ENCODE data around the gene SRRD.
"Not testable (repeated sequence)": the region's sequence is repeated elsewhere in the genome, so short reads cannot be mapped to it uniquely, and the experiment has no call there.

The SRRD gene

DNA sequence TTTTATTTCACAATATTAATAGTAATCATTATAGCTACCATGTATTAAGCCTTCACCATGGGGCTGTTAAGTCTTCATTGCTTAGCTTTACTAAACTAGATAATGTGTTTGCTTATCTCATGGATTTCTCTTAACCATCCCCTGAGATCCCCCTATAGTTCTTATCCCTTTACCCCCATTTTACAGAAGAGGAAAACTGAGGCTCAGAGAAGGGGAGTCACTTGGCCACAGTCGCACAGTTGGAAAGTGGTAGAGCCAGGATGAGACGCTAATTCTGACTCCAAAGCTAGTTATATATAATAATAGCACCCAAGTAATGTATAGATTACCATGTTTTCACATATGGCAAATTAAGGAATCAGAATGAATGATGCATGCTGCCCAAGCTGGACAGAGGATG lies 38.3 kb downstream of the SRRD start:
- WGBS (ENCODE audit: insufficient coverage, insufficient read length): no CpG with 5 or more reads among the region's 2 CpGs
- no peak for DNase-seq (ENCODE audit: low read depth, low spot score)
- no peak overlapping the region for H3K4me3 ChIP-seq (ENCODE audit: low read length)
- peaks cover 2% of the 10 kb centered on the region; the same call in 1 of the 2 replicates for H3K36me3 ChIP-seq (ENCODE audit: control insufficient read depth, insufficient read depth, low read length)
- no peaks in the 10 kb centered on the region for H3K9me3 ChIP-seq (ENCODE audit: control insufficient read depth, insufficient read depth, low read length)
- H3K27ac ChIP-seq (ENCODE audit: low read length): no peak overlapping the region
- H3K27me3 ChIP-seq (ENCODE audit: control insufficient read depth, insufficient read depth, low read length): no peaks in the 10 kb centered on the region
- H3K4me1 ChIP-seq (ENCODE audit: control insufficient read depth, insufficient read depth, low read length): no peaks in the 10 kb centered on the region

DNA sequence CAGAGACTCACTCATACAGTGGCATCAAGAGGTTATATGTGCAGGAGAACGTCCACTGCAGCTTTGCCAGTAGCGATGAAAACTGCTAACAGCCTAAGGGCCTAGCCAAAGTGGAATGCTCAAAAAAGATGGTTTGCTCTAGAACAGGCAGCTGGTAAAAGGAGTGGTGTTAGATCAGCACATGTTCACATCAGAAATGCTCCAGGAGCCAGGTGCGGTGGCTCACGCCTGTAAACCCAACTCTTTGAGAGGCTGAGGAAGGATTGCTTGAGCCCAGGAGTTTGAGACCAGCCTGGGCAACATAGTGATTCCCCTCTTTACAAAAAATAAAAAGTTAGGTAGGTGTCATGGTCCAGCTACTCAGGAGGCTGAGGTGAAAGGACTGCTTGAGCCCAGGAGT lies 38.9 kb downstream of the SRRD start:
- Histone ChIP-seq H3K36me3 (ENCODE audit: control insufficient read depth, insufficient read depth, low read length) (peaks cover 4% of the 10 kb centered on the region; the same call in 1 of the 2 replicates), H3K27ac (ENCODE audit: low read length) (no peak overlapping the region), H3K4me1 (ENCODE audit: control insufficient read depth, insufficient read depth, low read length) (no peaks in the 10 kb centered on the region), H3K9me3 (ENCODE audit: control insufficient read depth, insufficient read depth, low read length) (no peaks in the 10 kb centered on the region), H3K4me3 (ENCODE audit: low read length) (no peak overlapping the region), H3K27me3 (ENCODE audit: control insufficient read depth, insufficient read depth, low read length) (no peaks in the 10 kb centered on the region)
- WGBS (ENCODE audit: insufficient coverage, insufficient read length): no CpG with 5 or more reads among the region's 4 CpGs
- no peak for DNase-seq (ENCODE audit: low read depth, low spot score)

DNA sequence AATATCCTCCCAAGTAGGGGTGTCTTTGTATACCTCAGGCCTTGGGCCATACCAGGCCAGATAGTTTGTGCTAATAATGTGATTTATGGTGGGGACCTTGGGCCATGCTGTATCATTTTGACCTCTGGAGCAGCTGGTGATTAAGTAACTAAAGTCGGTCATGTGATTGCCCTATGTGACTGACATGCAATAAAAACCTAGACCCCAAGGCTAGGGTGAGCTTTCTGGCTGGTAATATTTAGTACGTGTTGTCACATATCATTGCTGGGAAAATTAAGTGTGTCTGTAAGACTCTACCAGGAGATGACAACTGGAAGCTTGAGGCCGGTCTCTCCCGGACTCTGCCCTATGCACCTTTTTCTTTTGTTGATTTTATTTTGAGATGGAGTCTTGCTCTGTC lies 41.2 kb downstream of the SRRD start:
- peaks cover 5% of the 10 kb centered on the region; the same call in 1 of the 2 replicates for H3K36me3 ChIP-seq (ENCODE audit: control insufficient read depth, insufficient read depth, low read length)
- H3K9me3 ChIP-seq (ENCODE audit: control insufficient read depth, insufficient read depth, low read length): no peaks in the 10 kb centered on the region
- WGBS (ENCODE audit: insufficient coverage, insufficient read length): no CpG with 5 or more reads among the region's 4 CpGs
- H3K4me1 ChIP-seq (ENCODE audit: control insufficient read depth, insufficient read depth, low read length): no peaks in the 10 kb centered on the region
- DNase-seq (ENCODE audit: low read depth, low spot score): no peak
- no peaks in the 10 kb centered on the region for H3K27me3 ChIP-seq (ENCODE audit: control insufficient read depth, insufficient read depth, low read length)
- H3K27ac ChIP-seq (ENCODE audit: low read length): no peak overlapping the region
- no peak overlapping the region for H3K4me3 ChIP-seq (ENCODE audit: low read length)

DNA sequence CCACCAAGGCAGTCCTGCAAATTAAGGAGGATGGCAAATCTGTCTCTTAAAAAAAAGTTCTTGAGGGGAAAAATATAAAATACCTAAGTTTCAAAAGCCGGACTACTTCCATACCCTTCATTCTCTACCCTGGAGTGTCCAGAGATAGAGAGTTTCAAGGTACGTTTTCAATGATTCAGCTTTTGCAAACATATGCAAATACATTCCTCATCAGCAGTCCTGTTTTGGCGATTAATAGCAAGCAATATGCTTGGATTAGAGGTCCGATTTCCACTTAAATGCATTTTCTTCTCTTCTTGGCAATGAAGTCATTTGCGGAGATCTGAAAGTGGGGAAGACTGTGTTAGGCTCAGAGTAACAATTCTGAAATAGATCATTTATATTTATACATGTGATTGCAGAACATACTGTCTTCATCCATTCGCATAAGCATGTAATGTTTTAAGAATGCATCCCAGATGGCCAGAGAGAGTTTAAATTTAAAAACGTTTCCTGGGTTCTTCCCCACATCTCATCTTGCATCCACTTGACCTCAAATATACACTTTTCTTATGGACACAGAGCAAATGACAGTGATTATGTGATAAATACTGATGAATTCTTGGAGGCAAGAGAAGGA lies 42.4 kb downstream of the SRRD start:
- no CpG with 5 or more reads among the region's 7 CpGs for WGBS (ENCODE audit: insufficient coverage, insufficient read length)
- DNase-seq (ENCODE audit: low read depth, low spot score): no peak
- H3K27me3 ChIP-seq (ENCODE audit: control insufficient read depth, insufficient read depth, low read length): no peaks in the 10 kb centered on the region
- no peak overlapping the region for H3K27ac ChIP-seq (ENCODE audit: low read length)
- H3K4me3 ChIP-seq (ENCODE audit: low read length): no peak overlapping the region
- H3K4me1 ChIP-seq (ENCODE audit: control insufficient read depth, insufficient read depth, low read length): no peaks in the 10 kb centered on the region
- no peaks in the 10 kb centered on the region for H3K9me3 ChIP-seq (ENCODE audit: control insufficient read depth, insufficient read depth, low read length)
- peaks cover 5% of the 10 kb centered on the region; the same call in 1 of the 2 replicates for H3K36me3 ChIP-seq (ENCODE audit: control insufficient read depth, insufficient read depth, low read length)

DNA sequence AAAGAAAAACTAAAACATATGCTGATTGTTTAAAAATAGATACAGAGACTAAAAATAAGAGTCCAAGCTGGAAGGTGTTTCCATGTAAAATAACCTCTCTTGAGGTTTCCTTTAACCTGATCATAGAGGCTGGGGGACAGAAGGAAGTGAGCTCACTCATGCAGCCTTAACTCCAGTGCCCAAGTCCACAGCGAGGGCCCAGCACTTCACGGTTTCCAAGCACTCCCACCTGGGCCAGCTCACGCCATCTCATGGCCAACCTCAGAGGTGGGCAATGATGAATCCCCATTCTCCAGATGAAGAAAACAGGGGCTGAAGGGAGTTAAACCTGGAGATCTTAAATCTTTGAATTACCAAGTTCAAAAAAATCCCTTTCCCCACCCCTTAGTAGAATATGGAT lies 43.5 kb downstream of the SRRD start:
- no peak for DNase-seq (ENCODE audit: low read depth, low spot score)
- no peak overlapping the region for H3K4me3 ChIP-seq (ENCODE audit: low read length)

DNA sequence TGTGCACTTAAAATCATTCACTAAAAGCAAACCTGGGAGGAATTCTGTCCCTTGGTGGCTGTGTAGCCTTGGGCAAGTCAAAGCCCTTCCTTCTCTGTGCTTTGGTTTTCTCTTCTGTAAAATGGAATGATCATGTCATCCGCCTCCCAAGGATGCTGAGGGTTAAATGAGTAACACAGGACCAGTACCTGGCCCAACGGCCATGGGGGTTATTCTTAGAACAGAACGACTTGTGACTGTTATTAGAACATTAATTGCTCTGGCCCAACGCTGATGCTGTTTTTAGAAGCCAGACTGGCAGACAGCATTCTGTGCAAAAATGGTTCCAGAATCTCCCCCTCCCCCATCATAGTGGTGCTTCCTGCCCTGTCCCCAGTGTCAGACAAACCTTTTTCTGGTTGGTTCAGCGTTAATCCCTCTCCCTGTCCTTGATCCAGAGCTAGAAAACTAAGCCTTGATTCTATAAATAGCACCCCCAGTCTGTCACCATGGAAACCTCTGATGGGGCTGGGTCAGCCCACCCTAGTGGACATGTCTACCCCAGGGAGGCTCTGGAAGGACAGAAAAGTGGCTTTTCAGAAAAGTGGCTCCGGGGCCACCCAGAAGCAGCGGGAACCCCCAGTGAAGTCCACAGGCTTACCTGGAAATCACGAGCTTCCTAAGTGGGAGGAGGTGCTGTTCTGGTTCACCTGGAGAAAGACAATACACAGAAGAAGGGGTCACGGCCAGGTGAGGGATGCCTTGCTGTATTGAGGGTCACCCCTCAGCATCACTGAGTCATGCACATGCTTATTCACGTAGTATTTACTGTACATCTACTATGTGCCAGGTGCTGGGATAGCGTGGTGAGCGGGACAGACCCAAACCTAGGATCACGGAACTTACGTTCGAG lies 44.1 kb downstream of the SRRD start:
- WGBS (ENCODE audit: insufficient coverage, insufficient read length): no CpG with 5 or more reads among the region's 15 CpGs
- Histone ChIP-seq H3K27ac (ENCODE audit: low read length) (no peak overlapping the region), H3K9me3 (ENCODE audit: control insufficient read depth, insufficient read depth, low read length) (no peaks in the 10 kb centered on the region), H3K27me3 (ENCODE audit: control insufficient read depth, insufficient read depth, low read length) (no peaks in the 10 kb centered on the region), H3K36me3 (ENCODE audit: control insufficient read depth, insufficient read depth, low read length) (peaks cover 12% of the 10 kb centered on the region; the same call in 1 of the 2 replicates), H3K4me3 (ENCODE audit: low read length) (no peak overlapping the region), H3K4me1 (ENCODE audit: control insufficient read depth, insufficient read depth, low read length) (no peaks in the 10 kb centered on the region)
- DNase-seq (ENCODE audit: low read depth, low spot score): no peak

More for the DNA sequence above, 43.5 kb downstream of the SRRD start:
- no CpG with 5 or more reads among the region's 3 CpGs for WGBS (ENCODE audit: insufficient coverage, insufficient read length)
- no peaks in the 10 kb centered on the region for H3K4me1 ChIP-seq (ENCODE audit: control insufficient read depth, insufficient read depth, low read length)
- no peak overlapping the region for H3K27ac ChIP-seq (ENCODE audit: low read length)
- peaks cover 10% of the 10 kb centered on the region; the same call in 1 of the 2 replicates for H3K36me3 ChIP-seq (ENCODE audit: control insufficient read depth, insufficient read depth, low read length)
- no peaks in the 10 kb centered on the region for H3K9me3 ChIP-seq (ENCODE audit: control insufficient read depth, insufficient read depth, low read length)
- no peaks in the 10 kb centered on the region for H3K27me3 ChIP-seq (ENCODE audit: control insufficient read depth, insufficient read depth, low read length)

DNA sequence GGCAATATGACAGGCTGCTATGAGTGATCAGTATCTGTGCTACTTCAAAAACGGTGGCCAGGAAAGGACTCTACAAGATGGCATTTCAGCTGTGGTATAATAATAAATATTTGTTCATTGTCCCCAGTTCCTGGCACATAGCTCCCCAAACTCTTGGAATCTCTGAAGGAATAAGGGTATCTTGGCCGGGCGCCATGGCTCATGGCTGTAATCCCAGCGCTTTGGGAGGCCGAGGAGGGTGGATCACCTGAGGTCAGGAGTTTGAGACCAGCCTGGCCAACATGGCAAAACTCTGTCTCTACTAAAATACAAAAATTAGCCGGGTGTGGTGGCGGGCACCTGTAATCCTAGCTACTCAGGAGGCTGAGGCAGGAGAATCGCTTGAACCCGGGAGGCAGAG lies 44.8 kb downstream of the SRRD start:
- WGBS (ENCODE audit: insufficient coverage, insufficient read length): no CpG with 5 or more reads among the region's 9 CpGs
- not testable (repeated sequence) for H3K27me3 ChIP-seq (ENCODE audit: control insufficient read depth, insufficient read depth, low read length); H3K4me3 ChIP-seq (ENCODE audit: low read length); H3K27ac ChIP-seq (ENCODE audit: low read length); H3K9me3 ChIP-seq (ENCODE audit: control insufficient read depth, insufficient read depth, low read length); DNase-seq (ENCODE audit: low read depth, low spot score); H3K4me1 ChIP-seq (ENCODE audit: control insufficient read depth, insufficient read depth, low read length)
- H3K36me3 ChIP-seq (ENCODE audit: control insufficient read depth, insufficient read depth, low read length): peaks cover 12% of the 10 kb centered on the region; the same call in 1 of the 2 replicates

DNA sequence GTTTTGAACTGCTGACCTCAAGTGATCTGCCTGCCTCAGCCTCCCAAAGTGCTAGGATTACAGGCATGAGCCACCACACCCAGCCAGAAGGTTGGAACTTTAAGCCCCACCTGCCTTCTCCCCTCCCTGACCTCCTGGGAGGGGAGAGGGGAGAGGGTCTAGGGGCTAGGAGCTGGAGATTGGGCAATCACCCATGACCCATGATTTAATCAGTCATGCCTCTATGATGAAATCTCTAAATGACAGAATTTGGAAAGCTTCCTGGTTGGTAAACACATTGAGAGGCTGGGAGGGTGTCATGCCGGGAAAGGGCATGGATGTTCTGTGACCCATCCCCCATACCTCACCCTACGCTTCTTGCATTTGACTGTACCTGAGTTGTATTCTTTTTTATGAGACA lies 45.7 kb downstream of the SRRD start:
- H3K36me3 ChIP-seq (ENCODE audit: control insufficient read depth, insufficient read depth, low read length): peaks cover 10% of the 10 kb centered on the region; the same call in 1 of the 2 replicates
- no peaks in the 10 kb centered on the region for H3K27me3 ChIP-seq (ENCODE audit: control insufficient read depth, insufficient read depth, low read length)
- no peaks in the 10 kb centered on the region for H3K4me1 ChIP-seq (ENCODE audit: control insufficient read depth, insufficient read depth, low read length)
- DNase-seq (ENCODE audit: low read depth, low spot score): no peak
- H3K9me3 ChIP-seq (ENCODE audit: control insufficient read depth, insufficient read depth, low read length): no peaks in the 10 kb centered on the region
- WGBS (ENCODE audit: insufficient coverage, insufficient read length): no CpG with 5 or more reads among the region's 2 CpGs
- no peak overlapping the region for H3K4me3 ChIP-seq (ENCODE audit: low read length)
- H3K27ac ChIP-seq (ENCODE audit: low read length): no peak overlapping the region

DNA sequence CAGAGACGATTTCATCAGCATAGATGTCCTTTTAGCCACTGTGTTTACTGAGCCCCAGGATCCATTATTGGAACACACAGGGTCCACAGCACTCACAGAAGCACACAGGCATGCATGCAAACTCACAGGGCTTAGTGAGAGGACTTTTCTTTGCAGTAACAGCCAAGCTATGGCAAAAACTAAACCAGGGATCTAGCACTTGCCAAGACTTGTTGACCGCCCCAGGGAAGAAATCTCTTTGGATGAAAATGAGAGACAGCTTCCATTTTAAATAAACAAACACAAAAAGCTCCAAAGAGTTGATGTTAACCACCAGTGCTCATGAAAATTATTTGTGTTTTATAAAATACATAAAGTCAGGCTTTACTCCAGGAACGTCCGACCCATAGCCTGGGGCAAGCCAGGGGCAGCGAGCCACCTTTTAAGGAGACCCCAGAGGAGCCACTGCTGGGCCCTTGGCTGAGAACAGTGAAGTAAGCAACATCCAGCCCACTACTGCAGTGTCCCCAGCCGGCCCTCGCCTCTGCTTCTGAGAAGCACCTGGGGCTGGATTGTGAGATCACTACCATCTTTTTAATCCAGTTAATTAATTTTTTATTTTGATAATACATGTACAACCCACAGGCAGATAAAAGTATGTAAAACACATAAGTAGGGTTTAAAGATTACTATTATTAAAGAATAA lies 50.6 kb downstream of the SRRD start:
- H3K9me3 ChIP-seq (ENCODE audit: control insufficient read depth, insufficient read depth, low read length): no peaks in the 10 kb centered on the region
- WGBS (ENCODE audit: insufficient coverage, insufficient read length): no CpG with 5 or more reads among the region's 7 CpGs
- H3K27me3 ChIP-seq (ENCODE audit: control insufficient read depth, insufficient read depth, low read length): no peaks in the 10 kb centered on the region
- no peak for DNase-seq (ENCODE audit: low read depth, low spot score)
- no peak overlapping the region for H3K4me3 ChIP-seq (ENCODE audit: low read length)
- no peak overlapping the region for H3K27ac ChIP-seq (ENCODE audit: low read length)
- H3K4me1 ChIP-seq (ENCODE audit: control insufficient read depth, insufficient read depth, low read length): no peaks in the 10 kb centered on the region
- H3K36me3 ChIP-seq (ENCODE audit: control insufficient read depth, insufficient read depth, low read length): peaks cover 11% of the 10 kb centered on the region; the same call in 1 of the 2 replicates

DNA sequence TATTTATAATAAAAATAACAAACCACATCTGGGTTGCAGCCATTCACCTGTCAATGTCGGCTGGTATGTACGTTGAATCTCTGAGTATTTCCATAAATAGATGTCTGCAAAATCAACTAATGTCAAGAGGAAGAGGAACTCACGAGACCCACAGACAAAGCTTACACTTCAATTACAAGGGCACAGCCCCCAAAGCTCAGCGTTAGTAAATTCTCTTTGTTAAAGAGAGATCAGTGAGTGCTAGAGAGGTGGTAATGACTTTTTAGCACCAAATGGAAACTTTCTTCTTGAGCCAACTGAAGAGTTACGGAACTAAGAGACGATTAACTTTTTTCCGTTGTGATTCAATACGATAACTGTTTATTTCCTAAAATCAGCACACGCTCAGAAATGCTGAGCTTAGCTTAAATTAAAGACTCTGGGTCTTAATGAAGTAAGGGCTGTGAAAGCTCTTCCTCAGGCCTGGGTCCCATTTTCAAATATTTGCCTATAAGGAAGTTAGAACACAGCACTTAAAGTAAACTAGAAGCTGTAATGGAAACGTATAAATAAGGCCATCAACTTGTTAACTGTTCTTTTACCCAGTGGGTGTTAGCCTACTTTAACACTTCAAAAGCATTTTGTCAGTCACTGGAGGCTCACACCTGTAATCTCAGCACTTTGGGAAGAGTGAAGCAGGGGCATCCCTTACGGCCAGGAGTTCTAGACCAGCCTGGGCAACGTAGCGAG lies 51.4 kb downstream of the SRRD start:
- H3K27me3 ChIP-seq (ENCODE audit: control insufficient read depth, insufficient read depth, low read length): no peaks in the 10 kb centered on the region
- WGBS (ENCODE audit: insufficient coverage, insufficient read length): no CpG with 5 or more reads among the region's 13 CpGs
- no peak overlapping the region for H3K4me3 ChIP-seq (ENCODE audit: low read length)
- H3K9me3 ChIP-seq (ENCODE audit: control insufficient read depth, insufficient read depth, low read length): no peaks in the 10 kb centered on the region
- H3K36me3 ChIP-seq (ENCODE audit: control insufficient read depth, insufficient read depth, low read length): peaks cover 11% of the 10 kb centered on the region; the same call in 1 of the 2 replicates
- DNase-seq (ENCODE audit: low read depth, low spot score): no peak
- H3K4me1 ChIP-seq (ENCODE audit: control insufficient read depth, insufficient read depth, low read length): no peaks in the 10 kb centered on the region
- no peak overlapping the region for H3K27ac ChIP-seq (ENCODE audit: low read length)
